Activated CD8-positive, alpha-beta memory T cell treated with anti-CD3 and anti-CD28 coated beads for 24 hours (primary cell): Measurements from ENCODE around the gene ACAP2.
"Not testable (repeated sequence)": the region's sequence is repeated elsewhere in the genome, so short reads cannot be mapped to it uniquely, and the experiment has no call there.

ENCODE experiments used
- DNase-seq: peaks from one replicate; pipeline ENCODE4 v3.0.0-alpha.2; 2020

Gene ACAP2

DNA sequence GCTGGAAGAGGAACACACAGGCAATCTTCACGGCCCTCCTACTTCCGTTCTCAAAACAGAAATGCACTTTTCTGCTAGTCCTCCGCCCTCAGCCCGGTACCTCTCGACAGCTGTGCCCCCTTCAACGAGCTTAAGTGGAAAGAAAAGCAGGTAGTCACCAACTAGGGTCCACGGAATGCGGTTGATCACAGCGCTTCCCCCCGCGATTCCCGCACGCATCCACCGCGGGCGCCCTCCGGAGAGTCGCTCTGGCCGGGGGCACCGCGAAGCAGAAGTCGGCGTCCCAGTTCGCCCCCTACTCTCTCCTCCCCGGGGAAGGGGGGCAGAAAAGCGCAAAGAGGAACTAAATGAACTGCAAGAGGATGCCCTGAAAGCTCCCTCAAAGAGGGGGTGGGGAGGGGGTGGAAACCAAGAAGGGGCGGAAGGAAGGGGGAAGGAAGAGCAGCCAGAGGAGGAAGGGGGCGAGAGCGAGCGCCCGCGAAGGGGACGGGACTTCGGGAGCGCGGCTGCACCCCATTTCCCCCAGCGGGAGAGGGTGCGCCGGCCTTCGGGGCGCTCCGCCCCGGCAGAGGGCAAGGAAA is 738 bp downstream of the ACAP2 start:
- peak; percentile 77 for DNase-seq

DNA sequence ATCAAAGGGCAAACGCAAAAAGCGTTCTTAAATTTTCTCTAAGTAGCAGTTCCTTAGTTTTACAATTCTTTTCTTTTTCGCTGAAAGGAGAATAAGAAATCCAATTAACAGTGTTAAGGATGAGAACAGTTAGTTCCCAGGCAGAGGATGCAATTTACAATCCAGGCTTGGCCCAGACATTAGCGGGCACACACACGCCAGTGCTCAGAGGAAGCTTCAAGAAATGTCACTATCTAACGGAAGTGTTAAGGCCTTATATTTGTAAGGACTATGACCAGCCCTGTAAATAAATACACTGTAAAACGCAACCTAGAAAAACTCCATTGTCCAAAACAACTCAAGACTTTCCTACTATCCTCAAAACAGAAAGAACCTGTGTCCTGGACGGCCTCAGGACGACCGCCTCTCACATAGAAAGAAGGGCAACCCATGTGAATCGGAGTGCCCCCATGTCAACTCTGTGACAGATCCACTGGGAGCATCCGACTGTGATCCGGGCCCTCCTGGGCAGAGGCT is 1.3 kb downstream of the ACAP2 start:
- DNase-seq: no peak

DNA sequence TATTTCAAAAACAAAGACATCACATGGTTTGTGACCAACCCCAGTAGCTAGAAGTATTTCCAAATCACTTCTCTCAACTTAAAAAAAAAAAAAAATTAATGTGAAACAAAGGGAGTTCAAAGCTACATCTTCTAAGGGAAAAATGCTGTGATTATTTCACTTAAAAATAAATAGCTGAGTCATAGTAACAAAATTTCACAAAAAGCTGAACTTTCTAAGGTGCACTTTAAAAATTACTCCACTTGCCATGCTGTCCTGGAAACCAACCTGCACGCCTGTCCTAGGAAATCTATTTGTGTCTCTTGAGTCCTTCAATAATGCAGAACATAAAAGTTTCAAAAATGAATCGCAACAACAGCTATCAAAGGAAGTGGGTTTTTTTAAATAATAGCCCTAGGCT is 1.8 kb downstream of the ACAP2 start:
- DNase-seq: no peak

DNA sequence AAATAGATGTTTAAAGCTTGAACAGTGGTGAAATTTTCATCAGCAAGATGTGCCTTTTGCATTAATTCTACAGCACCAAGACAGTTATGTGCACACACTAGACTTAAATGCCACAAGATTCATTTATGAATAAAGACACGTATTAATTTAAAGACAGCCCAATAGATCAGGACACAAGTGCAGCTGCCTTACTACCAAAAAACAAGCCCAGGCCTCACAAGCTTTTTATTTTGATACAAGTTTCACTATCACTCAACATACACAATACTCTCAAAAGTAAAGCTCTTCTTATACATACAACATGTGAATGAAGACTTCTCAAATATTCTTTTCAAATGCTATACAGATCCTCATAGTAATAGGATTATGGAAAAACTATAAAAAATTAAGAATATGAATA is 2.4 kb downstream of the ACAP2 start:
- no peak for DNase-seq

DNA sequence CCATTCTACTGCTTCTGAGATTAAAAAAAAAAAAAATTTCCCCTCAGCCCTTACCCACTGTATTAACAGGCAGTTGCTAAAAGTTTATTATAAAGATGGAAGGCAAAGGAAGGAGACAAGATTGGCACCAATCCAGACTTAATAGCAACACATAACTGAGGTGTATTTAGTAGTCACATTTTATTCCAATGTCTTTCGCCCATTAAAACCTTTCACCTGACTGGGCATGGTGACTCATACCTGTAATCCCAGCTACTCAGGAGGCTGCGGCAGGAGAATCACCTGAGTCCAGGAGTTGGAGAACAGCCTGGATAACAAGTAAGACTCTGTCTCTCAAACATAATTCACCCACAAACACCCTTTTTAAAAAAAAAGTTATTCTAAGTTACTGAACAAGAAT is 4.4 kb downstream of the ACAP2 start:
- no peak for DNase-seq

DNA sequence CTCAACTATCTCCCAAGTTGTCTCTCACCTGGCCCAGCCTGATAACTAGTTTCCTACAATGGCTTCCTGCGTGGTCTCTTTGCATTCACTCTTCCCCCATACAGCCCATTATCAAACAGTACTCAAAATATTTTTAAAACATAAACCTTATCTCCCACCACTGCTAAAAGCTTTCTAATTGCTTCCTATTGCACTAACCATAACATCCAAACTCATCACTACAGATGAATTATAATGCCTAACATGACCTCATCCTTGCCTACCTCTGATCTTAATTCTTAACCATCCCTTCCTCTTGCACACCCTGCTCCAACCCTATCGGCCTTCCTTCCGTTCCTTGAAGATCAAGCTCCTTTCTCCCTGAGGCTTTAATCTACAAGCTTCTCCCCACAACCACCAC is 17.0 kb downstream of the ACAP2 start:
- DNase-seq: no peak

DNA sequence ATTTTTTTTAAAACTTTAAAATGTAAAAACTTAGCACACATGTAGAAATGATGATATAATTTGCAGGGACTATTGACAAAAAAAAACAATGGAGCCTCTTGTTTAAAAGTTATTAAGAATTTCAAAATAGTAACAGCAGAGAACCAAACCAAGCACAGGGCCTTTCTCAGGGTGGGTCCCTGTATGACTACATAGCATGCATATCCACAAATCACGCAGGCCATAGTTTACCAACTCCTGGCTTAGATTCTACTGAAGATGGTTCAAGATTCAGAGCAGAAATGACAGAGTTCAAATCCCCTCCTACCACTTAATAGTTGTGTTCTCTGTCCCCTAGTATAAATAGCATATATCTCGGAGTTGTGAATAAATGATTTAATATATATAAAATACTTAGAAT is 19.0 kb downstream of the ACAP2 start:
- no peak for DNase-seq

DNA sequence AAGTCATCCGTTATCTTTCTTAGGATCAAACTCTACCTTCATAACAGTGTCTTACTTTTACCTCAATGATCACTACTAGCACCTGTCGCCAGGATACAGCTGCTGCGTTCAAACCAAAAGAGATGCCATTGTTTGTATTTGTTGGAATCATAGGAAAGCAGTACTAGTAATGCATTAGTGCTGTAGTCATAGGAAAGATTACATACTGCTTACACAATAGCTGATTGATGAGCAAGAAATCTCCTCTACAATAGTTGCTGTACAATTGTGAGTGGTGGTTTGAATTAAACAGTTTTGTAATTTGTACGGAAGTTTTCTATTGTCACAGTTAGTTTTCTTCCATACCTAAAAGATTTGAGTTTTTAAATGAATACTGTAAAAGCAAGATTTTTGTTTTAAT is 21.4 kb downstream of the ACAP2 start:
- no peak for DNase-seq

DNA sequence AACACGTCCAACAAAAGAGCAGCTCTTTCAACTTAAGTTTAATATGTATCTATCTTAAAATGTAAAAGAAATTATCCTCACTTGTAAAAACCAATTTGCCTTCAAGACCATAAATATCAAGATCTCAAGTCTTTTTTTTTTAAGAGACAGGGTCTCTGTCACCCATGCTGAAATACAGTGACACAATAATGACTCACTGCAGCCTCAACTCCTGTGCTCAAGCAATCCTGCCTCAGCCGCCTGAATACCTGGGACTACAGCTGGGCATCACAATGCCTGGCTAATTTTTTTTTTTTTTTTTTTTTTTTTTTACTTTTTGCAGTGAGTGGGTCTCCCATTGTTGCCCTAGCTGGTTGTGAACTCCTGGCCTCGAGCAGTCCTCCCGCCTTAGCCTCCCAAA is 26.0 kb downstream of the ACAP2 start:
- no peak for DNase-seq

DNA sequence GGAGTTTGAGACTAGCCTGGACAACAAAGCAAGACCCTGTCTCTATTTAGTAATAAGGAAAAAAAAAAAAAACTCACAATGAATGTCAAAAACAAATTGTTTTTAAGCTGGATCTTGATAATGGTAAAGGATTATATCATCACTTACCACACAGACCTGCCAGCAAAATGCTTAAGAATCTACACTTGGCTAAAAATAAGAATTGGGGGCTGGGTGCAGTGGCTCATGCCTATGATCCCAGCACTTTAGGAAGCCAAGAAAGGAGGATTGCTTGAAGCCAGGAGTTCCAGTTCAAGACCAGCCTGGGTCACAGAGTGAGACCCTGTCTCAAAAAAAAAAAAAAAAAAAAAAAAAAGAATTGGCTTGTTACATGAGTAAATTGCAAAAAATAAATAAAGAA is 31.0 kb downstream of the ACAP2 start:
- DNase-seq: no peak

DNA sequence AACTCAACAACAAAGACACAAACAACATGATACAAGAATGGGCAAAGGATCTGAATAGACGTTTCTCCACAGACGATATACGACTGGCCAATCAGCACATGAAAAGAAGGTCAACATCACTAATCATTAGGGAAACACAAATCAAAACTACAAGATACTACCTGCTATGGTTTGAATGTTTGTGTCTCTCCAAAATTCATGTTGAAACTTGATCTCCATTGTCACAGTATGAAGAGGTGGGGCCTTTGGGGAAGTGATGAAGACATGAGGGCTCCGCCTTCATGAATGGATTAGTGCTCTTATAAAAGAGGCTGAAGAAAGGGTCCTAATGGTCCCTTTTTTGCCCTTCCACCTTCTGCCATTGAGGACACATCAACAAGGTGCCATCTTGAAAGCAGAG is 32.3 kb downstream of the ACAP2 start:
- no peak for DNase-seq

DNA sequence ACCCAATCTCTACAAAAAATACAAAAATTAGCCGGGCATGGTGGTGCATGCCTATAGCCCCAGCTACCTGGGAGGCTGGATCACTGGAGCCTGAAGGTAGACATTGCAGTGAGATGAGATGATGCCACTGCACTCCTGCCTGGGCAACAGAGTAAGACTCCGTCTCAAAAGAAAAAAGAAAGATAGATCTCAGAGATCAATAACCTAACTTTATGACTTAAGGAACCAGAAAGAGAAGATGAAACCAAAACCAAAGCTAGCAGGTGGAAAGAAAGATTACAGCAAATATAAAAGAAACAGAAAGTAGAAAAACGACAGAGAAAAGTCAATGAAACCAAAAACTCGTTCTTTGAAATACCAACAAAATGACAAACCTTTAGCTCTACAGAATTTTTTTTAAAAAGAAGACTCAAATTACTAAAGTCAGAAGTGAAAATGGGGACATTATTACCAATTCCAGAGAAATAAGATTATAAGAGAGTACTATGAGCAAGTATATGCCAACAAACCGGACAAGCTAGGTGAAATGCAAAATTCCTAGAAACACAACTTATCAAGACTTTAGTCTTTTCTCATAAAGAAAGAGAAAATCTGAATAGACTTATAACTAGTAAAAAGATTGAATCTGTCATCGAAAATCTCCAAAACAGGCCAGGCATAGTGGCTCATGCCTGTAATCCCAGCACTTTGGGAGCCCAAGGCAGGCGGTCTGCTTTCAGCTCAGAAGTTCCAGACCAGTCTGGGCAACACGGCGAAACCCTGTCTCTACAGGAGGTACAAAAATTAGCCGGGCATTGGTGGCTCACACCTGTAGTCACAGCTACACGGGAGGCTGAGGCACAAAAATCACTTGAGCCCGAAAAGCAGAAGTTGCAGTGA is 35.0 kb downstream of the ACAP2 start:
- peak; percentile 62 for DNase-seq

DNA sequence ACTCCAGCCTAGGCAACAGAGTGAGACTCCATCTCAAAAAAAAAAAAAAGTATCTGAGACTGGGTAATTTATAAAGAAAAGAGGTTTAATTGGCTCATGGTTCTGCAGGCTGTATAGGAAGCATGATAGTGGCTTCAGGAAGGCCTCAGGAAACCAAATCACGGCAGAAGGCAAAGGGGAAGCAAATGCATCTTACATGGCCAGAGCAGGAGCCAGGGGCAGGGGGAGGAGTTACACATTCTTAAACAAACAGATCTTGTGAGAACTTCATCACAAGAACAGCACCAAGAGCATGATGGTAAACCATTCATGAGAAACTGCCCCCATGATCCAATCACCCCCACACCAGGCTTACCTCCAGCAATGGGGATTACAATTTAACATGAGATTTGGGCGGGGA is 37.2 kb downstream of the ACAP2 start:
- DNase-seq: no peak

DNA sequence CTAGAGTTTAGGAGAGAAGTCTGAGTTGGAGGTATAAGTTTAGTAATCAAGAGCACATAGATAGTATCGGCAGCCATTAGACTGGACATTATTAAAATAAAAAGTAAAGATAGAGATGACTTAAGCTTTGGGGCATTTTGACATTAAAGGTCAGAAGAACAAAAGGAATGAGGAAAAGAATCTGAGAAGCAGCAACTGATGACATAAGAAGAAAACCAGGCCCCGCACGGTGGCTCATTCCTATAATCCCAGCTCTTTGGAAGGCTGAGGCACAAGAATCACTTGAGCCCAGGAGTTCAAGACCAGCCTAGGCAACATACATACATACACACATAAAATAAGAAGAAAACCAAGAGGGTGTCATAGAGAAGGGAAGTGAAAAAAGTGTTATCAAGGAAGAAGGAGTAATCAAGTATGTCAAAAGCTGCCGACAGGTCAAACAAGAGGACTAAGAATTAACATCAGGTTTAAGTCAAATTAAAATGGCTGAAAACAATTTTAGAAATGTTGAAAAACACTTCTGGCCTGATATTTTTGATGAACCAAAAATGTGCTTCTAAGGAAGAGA is 38.9 kb downstream of the ACAP2 start:
- DNase-seq: no peak

DNA sequence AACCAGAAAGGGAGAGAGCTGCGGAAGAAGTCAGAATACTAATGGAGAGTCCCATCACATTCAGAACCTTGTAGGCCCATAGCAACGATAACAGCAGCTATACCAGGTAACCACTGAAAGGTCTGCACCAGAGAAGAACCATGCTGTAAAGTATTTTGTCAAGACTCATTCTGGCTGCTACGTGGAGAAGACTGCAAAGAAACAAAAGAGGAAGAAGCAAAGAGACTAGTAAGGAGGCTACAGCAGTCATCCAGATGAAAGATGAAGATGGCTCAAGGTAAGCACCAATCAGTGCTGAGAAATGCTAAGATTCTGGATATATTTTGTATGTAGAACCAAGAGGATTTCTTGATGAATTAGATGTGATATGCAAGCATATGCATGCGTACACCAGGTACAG is 39.6 kb downstream of the ACAP2 start:
- DNase-seq: no peak

DNA sequence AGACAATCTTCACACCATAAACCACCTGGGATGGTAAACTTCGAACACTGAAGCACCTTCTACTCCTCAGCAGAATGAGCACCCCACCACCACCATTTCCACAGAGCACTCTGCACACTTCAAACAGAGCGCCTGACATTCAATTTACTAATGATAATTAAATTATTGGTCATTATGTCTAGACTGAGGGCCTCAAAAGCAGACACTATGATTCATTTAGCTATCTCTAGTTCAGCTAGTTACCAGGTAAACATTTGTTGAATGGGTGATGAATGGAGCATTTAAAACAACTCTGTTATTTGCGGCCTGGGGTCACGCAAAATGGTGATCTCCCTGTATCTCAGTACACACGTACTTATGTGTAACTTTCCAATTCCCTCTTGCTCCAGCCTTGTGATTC is 40.9 kb downstream of the ACAP2 start:
- no peak for DNase-seq

DNA sequence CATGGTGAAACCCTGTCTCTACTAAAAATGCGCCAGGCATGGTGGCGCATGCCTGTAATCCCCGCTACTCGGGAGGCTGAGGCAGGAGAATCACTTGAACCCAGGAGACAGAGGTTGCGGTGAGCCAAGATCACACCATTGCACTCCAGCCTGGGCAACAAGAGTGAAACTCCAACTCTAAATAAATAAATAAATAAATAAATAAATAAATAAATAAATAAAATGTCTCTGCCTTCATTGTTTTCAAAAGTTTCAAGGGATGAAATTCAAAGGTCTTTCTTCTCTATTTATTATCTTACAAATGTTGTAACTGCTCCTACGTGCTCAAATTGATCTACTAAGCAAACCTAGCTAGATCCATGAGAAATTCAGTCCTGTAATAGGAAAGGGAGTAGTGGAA is 44.4 kb downstream of the ACAP2 start:
- DNase-seq: not testable (repeated sequence)

DNA sequence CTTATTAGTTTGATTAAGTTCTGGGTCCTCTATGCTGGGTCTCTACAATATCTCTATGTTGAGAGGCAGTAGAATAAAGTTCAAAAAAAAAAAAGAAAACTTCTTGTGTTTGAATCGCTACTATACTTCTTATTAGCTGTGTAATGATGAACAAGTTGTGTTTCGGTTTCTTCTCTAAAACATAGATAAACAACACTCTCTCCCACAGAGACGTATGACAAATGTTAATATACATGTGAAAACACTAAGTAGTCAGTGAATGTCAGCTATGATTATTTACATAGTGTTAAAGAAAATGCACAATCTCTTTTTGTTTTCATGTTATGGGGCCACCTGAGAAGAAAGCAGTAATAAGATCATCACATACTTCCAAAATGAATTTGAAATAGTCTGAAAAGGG is 45.3 kb downstream of the ACAP2 start:
- no peak for DNase-seq

DNA sequence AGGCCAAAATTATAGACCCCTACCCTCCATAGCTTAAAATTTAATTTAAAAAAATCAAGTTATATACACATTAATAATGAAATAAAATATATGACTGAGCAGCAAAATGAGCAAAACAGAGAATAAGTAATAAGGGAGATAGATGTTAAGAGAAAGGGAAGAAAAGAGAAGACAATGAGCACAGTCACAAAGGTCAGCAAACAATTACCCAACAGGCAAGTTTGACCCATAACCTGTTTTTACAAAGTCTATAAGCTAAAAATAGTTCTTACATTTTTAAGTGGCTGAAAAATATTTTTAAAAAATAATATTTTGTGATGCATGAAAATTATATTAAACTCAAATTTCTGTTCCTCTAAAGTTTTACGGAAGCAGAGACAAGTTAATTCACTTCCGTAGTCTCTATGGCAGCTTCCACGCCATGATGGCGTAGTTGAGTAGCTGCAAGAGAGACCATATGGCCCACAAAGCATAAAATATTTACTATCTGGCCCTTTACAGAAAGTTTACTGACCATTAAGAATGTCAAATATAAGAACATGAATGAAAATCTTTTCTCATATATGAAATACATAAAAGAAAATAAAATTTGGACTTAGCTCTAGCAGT is 47.5 kb downstream of the ACAP2 start:
- DNase-seq: no peak

DNA sequence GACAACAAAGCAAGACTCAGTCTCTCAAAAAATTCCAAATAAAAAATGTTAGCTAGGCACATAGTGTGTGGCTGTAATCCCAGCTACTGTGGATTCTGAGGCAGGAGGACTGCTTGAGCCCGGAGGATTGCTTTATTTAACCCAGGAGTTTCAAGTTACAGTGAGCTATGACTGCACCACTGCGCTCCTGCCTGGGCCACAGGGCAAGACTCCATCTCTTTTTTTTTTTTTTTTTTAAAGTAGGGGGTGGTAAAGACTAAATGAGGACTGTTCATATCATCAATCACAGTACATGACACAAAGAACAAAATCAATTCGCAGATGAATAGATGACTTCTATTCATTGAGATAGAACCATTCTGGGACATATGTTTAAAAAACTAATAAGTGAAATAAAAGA is 48.1 kb downstream of the ACAP2 start:
- DNase-seq: no peak

DNA sequence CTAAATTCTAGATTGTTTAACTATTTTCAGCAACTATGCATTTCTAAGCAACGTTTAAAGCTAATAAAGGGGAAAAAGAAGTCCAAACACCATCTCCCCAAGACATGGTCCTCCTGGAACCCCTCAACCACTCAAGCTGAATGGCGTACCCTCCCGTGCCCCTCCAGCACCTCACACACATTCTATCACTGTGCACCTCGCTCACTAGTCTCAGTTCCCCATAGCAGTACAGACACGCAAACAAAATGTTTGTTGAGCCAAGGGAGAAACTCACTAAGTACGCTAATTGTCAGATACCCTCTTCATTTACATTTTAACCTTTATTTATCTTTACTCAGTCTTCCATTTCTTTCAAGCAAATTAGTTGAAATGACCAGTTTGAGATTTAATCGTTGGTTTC is 48.8 kb downstream of the ACAP2 start:
- DNase-seq: no peak

DNA sequence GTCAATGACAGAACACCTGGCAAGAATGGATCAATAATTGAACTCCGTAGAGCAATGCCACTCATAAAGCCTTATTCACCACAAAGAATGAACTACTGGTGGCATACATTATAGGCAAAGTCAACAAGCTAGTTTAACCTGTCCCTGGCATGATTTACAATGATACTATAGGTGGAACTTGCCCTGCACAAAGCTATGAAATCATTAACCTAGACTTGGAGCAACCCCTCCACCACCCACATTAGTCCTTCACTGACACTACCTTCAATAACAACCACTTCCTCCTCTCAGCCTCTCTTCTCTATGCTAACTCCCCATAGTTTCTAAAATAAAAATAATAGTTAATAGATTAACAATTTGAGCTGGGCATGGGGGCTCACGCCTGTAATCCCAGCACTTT is 54.4 kb downstream of the ACAP2 start:
- no peak for DNase-seq

DNA sequence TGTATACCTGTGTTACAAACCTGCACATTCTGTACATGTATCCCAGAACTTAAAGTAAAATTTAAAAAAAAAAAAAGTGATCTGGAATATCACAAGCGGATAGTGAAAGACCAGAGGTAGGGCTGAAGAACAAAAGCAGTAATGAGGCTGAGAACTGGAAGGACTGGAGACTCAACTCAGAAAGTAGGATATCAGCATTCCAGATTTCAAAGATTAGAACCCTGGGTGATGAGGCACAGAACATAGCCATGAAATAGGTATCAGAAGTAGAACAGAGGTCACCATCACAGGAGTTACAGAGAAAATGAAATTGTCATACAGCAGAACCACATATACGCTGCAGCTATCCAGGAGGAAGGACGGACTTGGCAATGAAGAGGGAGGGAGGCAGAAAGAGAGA is 56.1 kb downstream of the ACAP2 start:
- no peak for DNase-seq

DNA sequence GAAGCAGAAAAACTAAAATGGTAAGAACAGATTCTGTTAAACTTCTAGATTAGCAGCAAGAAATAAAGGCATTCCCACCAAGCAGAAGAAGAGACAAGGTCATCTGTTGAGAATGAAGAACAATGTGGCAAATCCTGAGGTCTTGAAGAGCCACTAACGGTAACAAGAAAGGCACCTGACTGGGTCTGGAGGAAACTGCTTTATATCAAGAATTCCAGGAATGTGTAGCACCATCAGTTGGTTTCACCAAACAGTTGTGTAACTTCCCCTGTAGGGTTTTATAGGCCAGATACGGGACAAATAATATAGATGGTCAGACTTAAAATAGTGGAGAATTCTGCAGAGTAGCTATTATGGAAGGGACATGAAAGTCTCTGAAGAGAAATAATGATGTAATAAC is 57.3 kb downstream of the ACAP2 start:
- DNase-seq: no peak
